ENCODE data around the gene RNASEH2B. TPM values are rescaled to one million over a fixed set of nuclear protein-coding genes. Genes with fewer than 3 reads are reported as not detected.

Gene RNASEH2B
- total and polyA plus RNA-seq, 9 of the 15 experiments (the other 6 are each of a cell fraction or from before 2014, with no cell fraction given), result 26.3 to 109 (median 62.5) TPM

- no peak for TF ChIP-seq REST (IDR thresholded peaks at IDR 0.05; ENCODE audit: borderline replicate concordance)
- no peak for TF ChIP-seq REST (CRISPR knock-in tag; IDR thresholded peaks at IDR 0.05; ENCODE audit: low read depth)
- TF ChIP-seq HOMEZ (CRISPR knock-in tag; IDR thresholded peaks at IDR 0.05), result no peak
Measured at GRCh38 chr13:50888362-50888761, 21.2 kb upstream of the RNASEH2B start (continued).

All from K562 (cell line).